ENCODE measurements around the gene DCXR. TPM values are rescaled to one million over a fixed set of nuclear protein-coding genes. Genes with fewer than 3 reads are reported as not detected.

The DCXR gene
- total RNA-seq, 1 donor from 2014 or later = 80.0 TPM

DNA sequence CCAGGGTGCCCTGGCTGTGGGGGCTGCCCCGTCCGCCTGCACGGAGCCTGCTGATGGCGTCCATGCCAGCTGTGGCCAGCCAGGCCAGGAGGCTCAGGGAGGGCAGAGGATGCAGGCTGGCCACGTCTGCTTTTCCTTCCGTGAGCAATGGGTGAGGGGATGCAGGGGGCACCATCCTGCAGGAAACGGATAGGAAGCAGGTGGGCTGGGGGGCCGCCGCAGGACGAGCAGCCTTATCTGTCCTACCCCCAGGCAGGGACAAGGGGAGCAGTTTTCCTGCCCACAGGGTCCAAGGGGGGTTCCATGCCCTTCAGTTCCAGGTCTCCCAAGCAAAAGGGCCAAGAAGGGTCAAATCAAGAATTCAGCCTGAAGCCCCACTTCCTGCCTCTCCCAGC is 21.4 kb upstream of the DCXR start:
- DNase-seq (ENCODE audit: low spot score) (no peak), ATAC-seq (no peak)
- intact Hi-C loops (cut with DNase I) = no loop called here

DNA sequence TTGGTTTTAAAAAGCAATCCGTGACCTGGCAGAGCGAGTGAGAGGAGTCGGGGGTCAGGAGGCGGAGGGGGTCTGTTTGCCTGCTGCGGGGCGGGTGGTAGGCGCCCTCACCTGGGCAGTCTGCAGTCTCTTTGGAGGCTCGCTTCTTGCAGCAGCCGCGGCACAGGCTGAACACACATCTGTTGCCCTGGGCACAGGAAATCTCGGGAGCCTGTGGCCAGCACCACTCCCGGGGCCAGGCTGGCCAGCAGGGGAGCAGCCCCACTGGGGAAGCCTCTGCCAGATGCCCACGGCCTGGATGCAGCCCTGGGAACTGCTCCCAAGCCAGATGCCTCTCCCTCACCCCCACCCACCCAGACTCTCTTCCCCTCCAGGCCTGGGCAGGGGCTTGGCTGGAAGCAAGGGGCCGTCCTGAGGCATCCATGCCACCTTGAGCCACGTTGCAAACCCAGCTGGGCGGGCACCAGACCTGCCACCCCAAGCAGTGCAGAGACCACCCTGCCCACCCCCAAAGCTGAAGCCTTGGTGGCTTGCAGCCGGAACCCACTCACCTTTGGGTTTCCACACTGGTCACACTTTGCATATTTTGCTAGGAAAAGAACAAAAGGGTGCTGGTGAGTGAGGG is 20.8 kb upstream of the DCXR start:
- no peak for ATAC-seq
- DNase-seq (ENCODE audit: low spot score) = no peak
- intact Hi-C loops (cut with DNase I) = no loop called here

DNA sequence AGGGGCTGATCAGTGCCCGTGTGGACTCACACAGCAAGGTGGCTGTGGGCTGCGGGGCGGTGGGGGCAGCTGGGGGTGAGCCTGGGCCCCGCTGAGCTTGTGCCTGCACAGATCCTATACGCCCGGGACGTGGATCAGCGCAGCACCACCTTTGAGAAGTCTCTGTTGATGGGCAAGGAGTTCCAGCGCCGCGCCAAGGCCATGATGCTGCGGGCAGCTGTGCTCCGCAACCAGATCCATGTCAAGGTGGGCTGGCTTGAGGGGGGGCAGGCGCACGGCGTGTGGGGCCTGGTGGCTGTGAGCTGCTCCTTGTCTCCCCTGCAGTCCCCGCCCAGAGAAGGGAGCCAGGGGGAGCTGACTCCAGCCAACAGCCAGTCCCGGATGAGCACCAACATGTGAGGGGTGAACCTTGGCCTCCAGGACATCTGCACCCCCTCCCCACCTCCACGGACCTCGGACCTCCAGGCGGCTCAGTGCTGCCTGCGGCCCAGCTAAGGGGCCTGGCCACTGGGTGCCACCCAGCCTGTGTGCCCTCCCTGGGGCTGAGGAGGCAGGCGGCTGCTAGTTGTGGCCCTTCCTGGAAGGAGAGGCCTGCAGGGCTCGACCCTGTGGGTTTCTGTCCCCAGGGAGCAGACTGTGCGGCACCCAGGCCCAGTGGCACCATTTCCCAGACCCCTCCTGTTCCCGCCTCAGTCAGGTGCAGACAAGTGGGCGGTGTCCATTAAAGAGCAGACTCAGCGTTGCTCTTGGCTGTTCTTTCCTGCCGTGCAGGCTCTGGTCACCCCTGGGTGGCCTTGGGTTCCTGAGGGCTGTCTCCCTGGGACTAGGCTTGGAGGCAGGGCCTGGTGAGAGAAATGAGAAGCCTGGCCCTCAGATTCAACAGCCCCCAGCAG is 19.5 kb upstream of the DCXR start:
- intact Hi-C loops (cut with DNase I) = no loop called here
- no peak for DNase-seq (ENCODE audit: low spot score)

DNA sequence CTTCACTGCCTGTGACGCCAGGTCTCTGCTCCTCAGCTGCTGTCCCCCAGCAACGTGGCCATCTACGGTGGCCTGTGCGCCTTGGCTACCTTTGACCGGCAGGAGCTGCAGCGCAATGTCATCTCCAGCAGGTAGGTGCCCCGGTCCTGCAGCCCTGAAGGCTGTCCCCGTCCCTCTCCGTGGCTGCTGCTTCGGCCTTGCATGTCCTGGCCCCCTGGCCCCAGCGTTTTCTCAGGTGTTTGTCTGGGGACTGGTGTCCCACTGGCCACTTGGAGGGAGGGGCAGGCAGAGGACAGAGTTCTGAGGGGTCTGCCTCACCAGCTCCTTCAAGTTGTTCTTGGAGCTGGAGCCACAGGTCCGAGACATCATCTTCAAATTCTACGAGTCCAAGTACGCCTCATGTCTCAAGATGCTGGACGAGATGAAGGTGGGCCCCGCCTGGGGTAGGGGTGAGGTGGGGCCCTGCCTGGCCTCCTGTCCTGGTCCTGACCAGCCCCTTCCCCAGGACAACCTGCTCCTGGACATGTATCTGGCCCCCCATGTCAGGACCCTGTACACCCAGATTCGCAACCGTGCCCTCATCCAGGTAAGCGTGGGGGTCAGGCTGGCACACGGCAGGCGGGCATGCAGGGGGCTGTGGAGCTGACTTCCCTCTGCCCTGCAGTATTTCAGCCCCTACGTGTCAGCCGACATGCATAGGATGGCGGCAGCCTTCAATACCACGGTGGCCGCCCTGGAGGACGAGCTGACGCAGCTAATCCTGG is 18.6 kb upstream of the DCXR start:
- ATAC-seq (no peak), DNase-seq (ENCODE audit: low spot score) (no peak)
- intact Hi-C loops (cut with DNase I) = no loop called here

More for the DNA sequence above, 19.5 kb upstream of the DCXR start:
- no peak for ATAC-seq

DNA sequence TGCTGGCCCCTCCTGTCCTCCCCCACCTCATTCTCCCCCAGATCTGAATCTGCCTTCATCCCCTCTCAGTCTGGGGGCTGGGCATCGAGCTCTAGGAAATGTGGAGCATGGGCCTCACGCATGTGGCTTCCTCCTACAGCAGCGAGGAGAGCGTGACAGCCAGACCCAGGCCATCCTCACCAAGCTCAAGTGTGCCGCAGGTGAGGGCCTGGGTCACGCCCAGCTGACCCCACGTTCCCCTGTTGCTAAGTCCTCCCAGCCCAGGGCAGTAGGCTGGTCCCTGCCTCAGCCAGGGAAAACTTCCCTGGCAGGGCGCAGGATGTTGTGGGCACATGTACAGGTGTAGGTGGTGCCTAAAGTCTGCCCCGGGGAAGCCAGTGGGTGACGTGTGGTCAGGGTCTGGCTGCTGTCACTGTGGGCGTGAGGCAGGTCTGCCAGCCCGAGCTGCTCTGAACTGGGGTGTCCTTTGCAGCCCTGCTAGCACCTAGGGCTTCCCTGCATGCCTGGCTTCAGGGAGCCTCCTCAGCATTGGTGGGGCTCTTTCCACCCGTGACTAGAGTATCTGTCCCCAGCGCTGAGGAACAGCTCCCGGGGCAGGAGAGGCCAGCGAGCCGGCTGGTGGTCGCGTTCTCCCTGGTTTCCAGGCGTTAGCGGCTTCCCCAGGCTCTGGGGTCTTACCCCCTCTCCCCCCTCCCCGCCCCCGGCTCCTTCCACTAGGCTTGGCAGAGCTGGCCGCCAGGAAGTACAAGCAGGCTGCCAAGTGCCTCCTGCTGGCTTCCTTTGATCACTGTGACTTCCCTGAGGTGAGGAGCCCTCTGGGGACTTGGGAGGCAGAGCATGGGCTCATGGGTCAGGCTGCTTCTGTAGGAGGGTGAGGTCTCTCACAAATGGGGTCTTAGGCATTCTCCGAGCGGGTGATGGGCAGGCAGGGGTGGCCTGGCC is 17.8 kb upstream of the DCXR start:
- intact Hi-C loops (cut with DNase I) = no loop called here
- DNase-seq (ENCODE audit: low spot score) = no peak
- no peak for ATAC-seq

DNA sequence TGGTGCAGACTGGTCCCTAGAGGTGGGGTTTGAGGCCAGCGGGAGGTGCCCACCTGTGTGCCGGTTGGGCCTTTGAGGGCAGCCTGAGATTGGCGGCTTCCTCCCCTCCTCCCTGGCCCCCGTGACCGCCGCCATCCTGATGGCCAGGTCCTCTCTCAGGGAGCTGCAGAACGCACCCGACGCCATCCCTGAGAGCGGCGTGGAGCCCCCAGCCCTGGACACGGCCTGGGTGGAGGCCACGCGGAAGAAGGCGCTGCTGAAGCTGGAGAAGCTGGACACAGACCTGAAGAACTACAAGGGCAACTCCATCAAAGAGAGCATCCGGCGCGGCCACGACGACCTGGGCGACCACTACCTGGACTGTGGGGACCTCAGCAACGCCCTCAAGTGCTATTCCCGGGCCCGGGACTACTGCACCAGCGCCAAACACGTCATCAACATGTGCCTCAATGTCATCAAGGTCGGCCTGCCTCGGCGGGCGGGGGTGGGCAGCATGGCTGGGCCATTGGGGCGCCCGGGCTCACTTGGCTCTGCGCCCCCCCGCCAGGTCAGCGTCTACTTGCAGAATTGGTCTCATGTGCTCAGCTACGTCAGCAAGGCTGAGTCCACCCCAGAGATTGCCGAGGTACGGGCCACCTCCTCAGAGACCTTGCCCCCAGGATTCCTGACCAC is 17.0 kb upstream of the DCXR start:
- DNase-seq (ENCODE audit: low spot score) = no peak
- ATAC-seq = no peak
- intact Hi-C loops (cut with DNase I) = no loop called here

DNA sequence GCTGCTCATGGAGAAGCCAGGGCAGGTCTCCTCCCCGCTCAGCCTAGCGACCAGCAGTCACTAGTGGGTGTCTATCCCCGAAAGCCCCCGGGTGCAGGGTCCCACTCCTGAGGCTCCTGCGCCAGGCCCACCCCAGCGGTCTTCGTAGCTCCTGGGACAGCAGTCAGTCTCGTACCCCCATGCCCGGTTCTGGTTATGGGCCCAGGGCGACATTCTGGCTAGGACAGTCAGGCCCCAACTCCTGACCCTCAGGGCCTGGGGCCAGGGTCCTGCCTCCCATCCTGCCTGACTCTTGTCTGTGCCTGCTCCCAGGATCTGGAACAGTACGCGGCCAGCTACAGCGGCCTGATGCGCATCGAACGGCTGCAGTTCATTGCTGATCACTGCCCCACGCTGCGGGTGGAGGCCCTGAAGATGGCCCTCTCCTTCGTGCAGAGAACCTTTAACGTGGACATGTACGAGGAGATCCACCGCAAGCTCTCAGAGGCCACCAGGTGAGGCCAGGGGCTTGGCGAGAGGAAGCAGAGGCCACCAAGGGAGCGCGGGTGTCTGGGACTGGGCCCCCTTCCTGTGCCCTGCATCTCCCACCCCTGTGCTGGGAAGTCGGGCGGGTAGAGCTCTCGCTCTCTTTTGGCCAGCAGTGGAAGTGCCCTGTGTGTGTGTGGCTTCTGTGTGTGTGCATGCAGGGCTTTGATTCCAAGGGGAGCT is 16.2 kb upstream of the DCXR start:
- ATAC-seq = no peak

DNA sequence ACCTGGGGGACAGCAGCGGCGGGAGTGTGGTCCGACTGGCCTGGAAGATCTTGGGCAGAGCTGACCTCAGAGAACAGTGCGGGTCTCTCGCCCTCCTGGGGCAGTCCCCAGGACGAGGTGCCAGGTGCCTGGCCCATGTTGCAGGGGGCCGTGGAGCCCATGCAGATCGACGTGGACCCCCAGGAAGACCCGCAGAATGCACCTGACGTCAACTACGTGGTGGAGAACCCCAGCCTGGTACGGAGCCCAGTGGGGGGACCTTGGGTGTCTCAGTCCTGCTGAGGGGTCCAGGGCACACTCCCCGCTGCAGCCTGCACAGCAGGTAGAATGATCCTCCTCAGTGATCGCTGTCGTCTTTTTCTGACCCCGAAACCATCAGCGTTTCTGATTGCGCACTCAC is 15.6 kb upstream of the DCXR start:
- DNase-seq (ENCODE audit: low spot score) (no peak), ATAC-seq (no peak)
- intact Hi-C loops (cut with DNase I) = no loop called here

More for the DNA sequence above, 16.2 kb upstream of the DCXR start:
- DNase-seq (ENCODE audit: low spot score) = no peak
- intact Hi-C loops (cut with DNase I) = no loop called here

DNA sequence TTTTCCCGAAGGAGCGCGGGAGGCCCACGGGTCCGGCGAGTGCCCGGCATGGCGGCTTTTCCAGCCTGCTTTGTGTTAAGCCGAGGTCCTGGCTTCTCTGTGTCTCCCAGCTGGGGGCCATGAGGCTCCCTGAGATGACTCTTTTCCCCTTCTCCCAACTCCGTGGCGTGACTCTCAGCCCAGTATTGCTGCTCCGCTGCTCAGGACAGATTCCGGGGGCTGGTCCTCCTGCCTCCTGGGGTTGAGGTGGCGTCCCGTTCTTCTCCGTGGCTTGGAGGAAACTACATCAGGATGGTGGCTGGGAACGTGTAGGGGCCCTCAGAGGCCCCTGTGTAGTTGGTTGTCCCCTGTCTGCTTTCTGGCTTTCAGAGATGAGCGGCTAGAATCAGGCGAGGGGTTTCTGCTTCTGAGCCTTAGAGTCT is 15.2 kb upstream of the DCXR start:
- no peak for DNase-seq (ENCODE audit: low spot score)
- no peak for ATAC-seq
- intact Hi-C loops (cut with DNase I) = no loop called here

DNA sequence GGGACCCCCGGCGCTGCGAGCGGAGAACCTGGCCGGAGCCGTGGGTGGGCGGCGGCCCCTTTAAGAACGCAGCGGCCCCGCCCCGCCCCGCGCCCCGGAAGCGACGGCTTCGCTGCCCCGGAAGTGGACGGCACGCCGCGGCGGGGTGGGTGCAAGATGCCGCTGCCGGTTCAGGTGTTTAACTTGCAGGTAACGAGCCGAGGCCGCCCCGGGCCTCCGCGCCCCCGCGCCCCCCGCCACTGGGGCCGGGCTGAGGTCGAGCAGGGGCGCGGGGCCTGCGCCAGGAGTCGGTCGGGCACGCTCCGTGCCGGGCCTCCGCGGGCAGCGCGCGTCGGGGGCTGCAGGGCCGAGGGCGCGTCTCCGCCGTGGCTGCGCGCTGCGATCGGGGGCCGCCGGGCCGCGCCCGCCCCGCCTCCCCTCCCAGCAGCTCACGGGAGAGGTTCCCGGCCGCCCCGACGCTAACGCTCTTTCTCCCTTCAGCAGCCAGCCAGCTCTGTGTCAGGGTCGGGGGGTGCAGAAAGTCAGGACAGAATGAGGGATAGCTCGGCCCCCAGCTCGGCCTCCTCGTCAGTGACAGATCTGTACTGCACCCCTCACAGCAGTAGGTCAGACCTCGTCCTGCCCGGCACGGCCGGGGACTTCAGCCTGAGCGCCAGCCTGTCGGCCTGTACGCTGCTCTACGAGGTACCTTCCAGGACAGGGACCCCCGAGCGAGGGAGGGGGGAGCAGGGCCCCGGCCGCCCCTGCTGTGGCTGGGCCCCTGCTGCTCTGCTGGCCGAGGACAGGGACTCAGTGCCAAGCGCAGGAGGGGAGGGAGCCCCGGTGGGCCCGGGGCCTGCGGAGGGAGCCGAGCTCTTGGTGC is 14.5 kb upstream of the DCXR start, which contains the start of the genes GPS1 and RFNG:
Gene GPS1 (plus strand): TSS at position 123 of the 862 bp plus-strand sequence. CDS start 34 bp downstream, at position 157.
Gene RFNG (minus strand): TSS at position 36 of the 862 bp plus-strand sequence. CDS start 45 bp downstream, outside the sequence.
- peak; percentile 88 for DNase-seq (ENCODE audit: low spot score)
- peak; percentile 69 for ATAC-seq
- intact Hi-C loops (cut with DNase I) = no loop called here

DNA sequence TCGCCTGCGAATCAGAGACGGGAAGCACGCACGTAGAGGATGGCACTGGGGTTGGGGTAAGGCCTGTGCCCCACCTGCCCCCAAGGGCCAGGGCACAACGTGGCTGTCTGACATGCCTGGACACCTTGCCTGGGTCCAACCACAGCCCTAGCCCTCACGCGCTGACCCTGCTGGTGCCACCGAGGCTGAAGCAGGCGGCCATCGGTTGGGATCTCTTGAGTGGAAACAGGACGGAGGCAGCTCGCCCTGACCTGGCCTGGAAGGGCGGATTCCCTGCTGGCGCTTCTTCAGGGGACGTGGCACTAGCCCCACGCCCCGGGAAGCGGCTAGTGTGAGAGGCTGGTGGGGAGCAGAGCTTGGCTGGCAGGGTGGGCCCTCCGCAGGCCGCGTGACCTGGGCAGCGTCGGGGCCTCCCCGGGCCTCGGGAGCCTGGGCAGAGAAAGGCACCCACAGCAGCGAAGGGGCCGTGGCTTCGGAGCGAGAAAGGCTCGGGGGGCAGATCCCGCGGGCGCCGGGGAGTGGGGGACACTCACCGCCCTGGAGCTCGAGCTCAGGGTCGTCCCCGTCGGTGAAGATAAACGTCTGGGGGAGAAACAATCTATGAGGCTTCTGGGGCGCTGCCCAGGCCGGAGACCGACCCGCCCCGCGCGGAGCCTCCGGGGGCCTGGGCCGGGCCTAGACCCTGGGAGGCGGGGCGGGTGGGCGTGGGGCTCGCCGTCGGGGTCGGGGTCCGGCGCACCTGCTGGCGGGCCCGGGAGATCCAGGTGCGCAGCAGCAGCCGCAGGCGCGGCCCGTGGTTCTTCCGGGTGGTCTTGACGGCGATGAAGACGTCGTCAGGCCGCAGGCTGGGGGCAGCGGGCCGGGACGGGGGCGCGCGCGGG is 13.5 kb upstream of the DCXR start:
- intact Hi-C loops (cut with DNase I) = no loop called here

DNA sequence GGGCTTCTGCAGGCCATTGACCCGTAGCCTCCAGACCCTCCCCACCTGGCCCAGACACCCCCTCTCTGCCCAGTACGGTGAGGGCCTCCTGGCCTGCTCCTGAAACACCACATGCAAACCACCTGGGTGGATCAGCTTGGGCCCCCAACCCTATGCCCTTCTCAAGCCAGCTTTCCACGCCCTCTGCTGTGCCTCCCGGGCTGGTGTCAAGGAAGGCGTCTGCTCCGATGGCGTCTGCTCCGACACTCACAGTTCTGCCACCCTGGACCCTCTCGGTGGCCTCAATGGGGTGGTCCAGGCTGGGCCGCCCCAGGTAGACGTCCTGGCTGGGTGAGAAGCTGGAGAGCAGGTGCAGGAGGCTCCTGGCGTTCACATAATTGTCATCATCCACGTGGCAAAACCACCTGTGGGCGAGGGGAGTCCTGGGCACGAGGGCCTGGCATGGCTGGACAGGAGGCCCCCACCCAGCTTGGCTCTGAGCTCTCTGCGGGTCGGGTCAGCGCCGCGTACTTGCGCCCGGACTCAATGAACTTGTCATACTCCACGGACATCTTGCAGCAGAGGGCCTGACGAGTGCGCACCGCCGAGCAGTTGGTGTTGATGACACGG is 12.8 kb upstream of the DCXR start:
- ATAC-seq (no peak), DNase-seq (ENCODE audit: low spot score) (no peak)
- intact Hi-C loops (cut with DNase I) = no loop called here

More for the DNA sequence above, 13.5 kb upstream of the DCXR start:
- peak; percentile 28 for ATAC-seq
- no peak for DNase-seq (ENCODE audit: low spot score)

DNA sequence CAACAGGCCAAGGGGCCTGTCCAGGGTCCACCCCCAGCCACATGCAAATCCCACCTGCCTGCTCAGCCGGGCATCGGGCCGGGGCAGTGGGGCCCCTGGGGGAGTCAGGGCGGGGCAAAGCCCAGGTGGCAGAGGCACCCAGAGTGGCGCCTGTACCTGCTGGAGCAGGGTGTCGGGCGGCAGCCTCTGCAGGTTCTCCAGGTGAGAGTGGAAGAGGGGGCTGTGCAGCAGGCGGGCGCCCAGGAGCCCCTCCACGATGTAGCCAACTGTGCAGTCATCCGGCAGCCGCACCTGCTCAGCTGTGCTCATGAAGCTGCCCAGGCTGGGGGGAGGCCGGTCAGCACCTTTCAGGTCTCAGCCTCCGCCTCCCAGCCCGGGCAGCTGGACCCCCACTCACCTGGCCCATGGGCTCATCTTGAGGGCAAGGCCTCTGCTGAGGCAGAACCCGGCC is 12.0 kb upstream of the DCXR start:
- intact Hi-C loops (cut with DNase I) = loop anchor here (10.0 kb wide), 1 partner anchor 265 kb away; the partner anchor contains the start of gene CD7
- DNase-seq (ENCODE audit: low spot score) = no peak
- no peak for ATAC-seq

DNA sequence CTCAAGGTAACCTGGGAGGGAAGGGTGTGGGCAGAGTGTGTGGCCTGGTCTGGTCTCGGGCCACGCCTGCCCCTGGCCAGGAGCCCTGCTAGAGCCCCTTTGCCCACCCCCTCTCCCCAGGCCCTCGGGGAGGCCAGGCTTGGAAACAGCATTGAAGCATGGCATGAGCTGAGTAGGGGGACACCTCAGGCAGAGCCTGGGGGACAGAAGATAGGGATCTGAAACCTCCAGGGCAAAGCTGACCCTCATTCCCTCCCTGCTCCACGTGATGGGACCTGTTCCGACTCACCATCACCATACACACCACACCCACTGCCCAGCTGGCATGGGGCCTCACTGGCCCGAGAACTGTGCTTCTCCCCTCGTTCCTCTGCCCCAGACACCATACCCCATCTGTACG is 11.6 kb upstream of the DCXR start:
- ATAC-seq (no peak), DNase-seq (ENCODE audit: low spot score) (no peak)
- intact Hi-C loops (cut with DNase I) = loop anchor here (10.0 kb wide), 1 partner anchor 266 kb away; the partner anchor contains the start of gene CD7

DNA sequence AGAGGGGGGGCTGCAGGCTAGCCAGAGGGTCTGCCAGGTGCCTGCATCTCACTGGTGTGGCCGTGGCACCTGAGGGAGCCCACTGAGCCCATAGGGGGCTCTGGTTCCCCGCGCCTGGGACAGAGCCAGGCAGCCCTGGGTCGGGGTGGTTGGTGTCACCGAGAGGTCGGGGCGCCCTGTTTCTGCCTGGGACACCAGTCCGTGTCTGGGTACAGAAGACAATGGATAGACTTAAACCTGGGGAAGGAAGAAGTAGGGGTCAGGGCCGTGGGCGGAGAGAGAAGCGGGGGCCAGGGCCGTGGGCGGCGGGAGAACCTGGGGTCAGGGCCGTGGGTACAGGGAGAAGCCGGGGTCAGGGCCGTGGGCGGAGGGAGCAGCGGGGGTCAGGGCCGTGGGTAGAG is 11.1 kb upstream of the DCXR start:
- DNase-seq (ENCODE audit: low spot score) (no peak), ATAC-seq (no peak)
- intact Hi-C loops (cut with DNase I) = loop anchor here (10.0 kb wide), 1 partner anchor 266 kb away; the partner anchor contains the start of gene CD7

All from sciatic nerve (tissue), 2 donors.